ENCODE data around the gene SPATA6L. TPM values are rescaled to one million over a fixed set of nuclear protein-coding genes. Genes with fewer than 3 reads are reported as not detected.

SPATA6L gene
- total and polyA plus RNA-seq, 2 experiments from 2014 or later = 1.7 to 1.9 TPM

DNA sequence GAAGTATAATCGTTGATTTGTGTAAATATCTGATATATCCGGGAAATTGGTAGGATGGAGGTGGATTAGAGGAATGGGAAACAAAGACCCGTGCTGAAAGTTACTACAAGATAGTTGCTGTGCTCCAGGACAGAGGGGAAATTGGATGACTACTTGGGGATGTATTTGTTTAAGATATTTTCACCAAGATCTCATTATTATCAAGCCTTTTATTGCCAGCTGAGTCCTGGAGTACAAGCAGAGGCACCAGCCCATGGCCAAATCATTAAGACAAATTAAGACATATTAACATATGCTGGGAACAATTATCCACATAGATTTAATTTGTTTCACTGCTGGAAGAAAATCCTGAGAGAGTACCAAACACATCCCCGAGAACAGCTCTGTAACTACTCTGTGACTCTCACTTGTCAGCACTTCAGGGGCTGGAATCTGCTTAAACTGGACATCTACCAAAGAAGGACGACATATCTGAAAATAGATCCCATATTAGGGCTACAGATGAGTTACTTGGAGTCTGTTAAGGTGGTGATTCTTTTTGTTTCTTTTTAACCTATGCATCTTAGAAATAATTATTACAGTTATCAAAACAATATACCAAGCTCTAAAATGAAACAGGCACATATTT is 107.8 kb downstream of the SPATA6L start:
- Histone ChIP-seq H3K36me3 (ENCODE audit: insufficient read depth) (no peaks in the 10 kb centered on the region), H3K9me2 (ENCODE audit: insufficient read depth) (no peaks in the 10 kb centered on the region), H4K20me1 (replicated peaks; ENCODE audit: insufficient read depth) (no peaks in the 10 kb centered on the region; the same call in 1 of the 2 replicates), H3F3A (replicated peaks; ENCODE audit: low read depth) (no peaks in the 10 kb centered on the region), H3K79me2 (replicated peaks; ENCODE audit: insufficient read depth) (no peaks in the 10 kb centered on the region), H3K4me1 (ENCODE audit: insufficient read depth) (no peaks in the 10 kb centered on the region), H3K27ac (ENCODE audit: low read depth) (no peak overlapping the region), H3K4me2 (no peak overlapping the region), H3K27me3 (ENCODE audit: insufficient read depth) (no peaks in the 10 kb centered on the region), H3K4me3 (no peak overlapping the region), H2AFZ (no peak overlapping the region)
- DNase-seq (ENCODE audit: low spot score) (no peak), ATAC-seq (no peak)
- TF ChIP-seq POLR2AphosphoS5 (IDR thresholded peaks at IDR 0.05; ENCODE audit: low read depth) = no peak
- Mint-ChIP-seq H3K4me3 (no peak overlapping the region), H3K4me1 (peaks cover 2% of the 10 kb centered on the region), H3K36me3 (ENCODE audit: low read depth) (no peaks in the 10 kb centered on the region), H3K9me3 (no peaks in the 10 kb centered on the region), H3K27ac (no peak overlapping the region), H3K27me3 (ENCODE audit: insufficient read depth, low read depth, poor library complexity) (no peaks in the 10 kb centered on the region)

DNA sequence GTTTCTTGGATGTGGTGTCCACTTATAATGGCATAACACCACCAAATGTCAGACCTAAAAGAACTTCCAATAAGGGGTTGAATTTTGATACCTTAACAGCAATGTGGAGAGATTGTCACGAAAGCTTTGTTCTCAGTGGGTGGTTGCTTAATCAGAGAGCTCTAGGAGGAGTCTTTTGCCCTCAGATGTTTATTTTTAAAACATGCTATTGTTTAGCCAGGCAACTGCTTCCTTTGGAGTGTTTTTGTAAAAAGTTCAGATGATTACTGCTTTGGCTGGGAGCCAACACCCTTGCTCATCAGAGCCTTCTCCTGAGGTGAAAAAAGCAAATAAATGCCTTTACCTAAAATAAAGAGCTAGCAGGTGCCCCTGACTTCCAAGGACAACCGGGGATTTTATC is 111.0 kb downstream of the SPATA6L start:
- Mint-ChIP-seq H3K27me3 (ENCODE audit: insufficient read depth, low read depth, poor library complexity) (no peaks in the 10 kb centered on the region), H3K9me3 (no peaks in the 10 kb centered on the region), H3K36me3 (ENCODE audit: low read depth) (no peaks in the 10 kb centered on the region), H3K27ac (no peak overlapping the region), H3K4me3 (no peak overlapping the region), H3K4me1 (peaks cover 4% of the 10 kb centered on the region)
- H3K9me2 ChIP-seq (ENCODE audit: insufficient read depth) = no peaks in the 10 kb centered on the region
- no peaks in the 10 kb centered on the region for H3K4me1 ChIP-seq (ENCODE audit: insufficient read depth)
- H3K4me2 ChIP-seq = no peak overlapping the region
- ATAC-seq = no peak
- H3K27ac ChIP-seq (ENCODE audit: low read depth) = no peak overlapping the region
- H3F3A ChIP-seq (replicated peaks; ENCODE audit: low read depth) = no peaks in the 10 kb centered on the region
- no peak overlapping the region for H2AFZ ChIP-seq
- H3K27me3 ChIP-seq (ENCODE audit: insufficient read depth) = no peaks in the 10 kb centered on the region
- DNase-seq (ENCODE audit: low spot score) = no peak
- H3K79me2 ChIP-seq (replicated peaks; ENCODE audit: insufficient read depth) = no peaks in the 10 kb centered on the region
- TF ChIP-seq, protein P1, sequence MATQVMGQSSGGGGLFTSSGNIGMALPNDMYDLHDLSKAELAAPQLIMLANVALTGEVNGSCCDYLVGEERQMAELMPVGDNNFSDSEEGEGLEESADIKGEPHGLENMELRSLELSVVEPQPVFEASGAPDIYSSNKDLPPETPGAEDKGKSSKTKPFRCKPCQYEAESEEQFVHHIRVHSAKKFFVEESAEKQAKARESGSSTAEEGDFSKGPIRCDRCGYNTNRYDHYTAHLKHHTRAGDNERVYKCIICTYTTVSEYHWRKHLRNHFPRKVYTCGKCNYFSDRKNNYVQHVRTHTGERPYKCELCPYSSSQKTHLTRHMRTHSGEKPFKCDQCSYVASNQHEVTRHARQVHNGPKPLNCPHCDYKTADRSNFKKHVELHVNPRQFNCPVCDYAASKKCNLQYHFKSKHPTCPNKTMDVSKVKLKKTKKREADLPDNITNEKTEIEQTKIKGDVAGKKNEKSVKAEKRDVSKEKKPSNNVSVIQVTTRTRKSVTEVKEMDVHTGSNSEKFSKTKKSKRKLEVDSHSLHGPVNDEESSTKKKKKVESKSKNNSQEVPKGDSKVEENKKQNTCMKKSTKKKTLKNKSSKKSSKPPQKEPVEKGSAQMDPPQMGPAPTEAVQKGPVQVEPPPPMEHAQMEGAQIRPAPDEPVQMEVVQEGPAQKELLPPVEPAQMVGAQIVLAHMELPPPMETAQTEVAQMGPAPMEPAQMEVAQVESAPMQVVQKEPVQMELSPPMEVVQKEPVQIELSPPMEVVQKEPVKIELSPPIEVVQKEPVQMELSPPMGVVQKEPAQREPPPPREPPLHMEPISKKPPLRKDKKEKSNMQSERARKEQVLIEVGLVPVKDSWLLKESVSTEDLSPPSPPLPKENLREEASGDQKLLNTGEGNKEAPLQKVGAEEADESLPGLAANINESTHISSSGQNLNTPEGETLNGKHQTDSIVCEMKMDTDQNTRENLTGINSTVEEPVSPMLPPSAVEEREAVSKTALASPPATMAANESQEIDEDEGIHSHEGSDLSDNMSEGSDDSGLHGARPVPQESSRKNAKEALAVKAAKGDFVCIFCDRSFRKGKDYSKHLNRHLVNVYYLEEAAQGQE (IDR thresholded peaks at IDR 0.05; ENCODE audit: unreplicated experiment) = no peak
- TF ChIP-seq JUNB (IDR thresholded peaks at IDR 0.05; ENCODE audit: unreplicated experiment) (no peak), NANOG (IDR thresholded peaks at IDR 0.05; ENCODE audit: borderline replicate concordance) (no peak)
- no peak overlapping the region for H3K4me3 ChIP-seq
- H4K20me1 ChIP-seq (replicated peaks; ENCODE audit: insufficient read depth) = no peaks in the 10 kb centered on the region; the same call in 1 of the 2 replicates
- no peaks in the 10 kb centered on the region for H3K36me3 ChIP-seq (ENCODE audit: insufficient read depth)

DNA sequence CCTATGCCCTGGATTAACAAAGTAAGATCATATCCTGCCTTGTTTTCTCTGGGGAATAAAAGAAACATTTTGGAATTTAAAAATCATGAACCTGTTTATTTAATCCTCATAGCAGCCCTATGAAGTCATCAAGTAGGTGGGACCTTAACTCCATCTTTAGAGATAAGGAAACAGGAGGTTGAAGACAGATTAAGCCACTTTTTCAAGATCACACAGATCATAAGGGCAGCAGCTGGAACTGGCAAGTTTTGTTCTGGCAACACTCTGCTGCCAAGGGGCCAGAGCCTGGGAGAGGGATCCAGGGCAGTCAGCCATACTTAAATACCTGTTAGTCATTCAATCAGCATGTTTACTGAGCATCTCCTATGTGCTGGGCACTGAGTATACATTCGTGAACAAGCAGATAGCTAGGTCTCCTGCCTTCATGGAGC is 112.3 kb downstream of the SPATA6L start:
- H3K36me3 ChIP-seq (ENCODE audit: insufficient read depth) = no peaks in the 10 kb centered on the region
- H3K4me1 ChIP-seq (ENCODE audit: insufficient read depth) = no peaks in the 10 kb centered on the region
- no peaks in the 10 kb centered on the region for H3K9me2 ChIP-seq (ENCODE audit: insufficient read depth)
- H3K27ac ChIP-seq (ENCODE audit: low read depth) = no peak overlapping the region
- H3K4me3 ChIP-seq = no peak overlapping the region
- H4K20me1 ChIP-seq (replicated peaks; ENCODE audit: insufficient read depth) = no peaks in the 10 kb centered on the region; the same call in 1 of the 2 replicates
- H3F3A ChIP-seq (replicated peaks; ENCODE audit: low read depth) = 0 out of 2 replicates have a peak, but pooled peaks cover under 1% of the 10 kb centered on the region
- DNase-seq (ENCODE audit: low spot score) (no peak), ATAC-seq (no peak)
- no peaks in the 10 kb centered on the region for H3K9me3 Mint-ChIP-seq
- H3K27me3 Mint-ChIP-seq (ENCODE audit: insufficient read depth, low read depth, poor library complexity) = peaks cover 1% of the 10 kb centered on the region
- peaks cover 7% of the 10 kb centered on the region for H3K4me1 Mint-ChIP-seq
- H2AFZ ChIP-seq = no peak overlapping the region
- no peaks in the 10 kb centered on the region for H3K36me3 Mint-ChIP-seq (ENCODE audit: low read depth)
- no peak overlapping the region for H3K27ac Mint-ChIP-seq
- no peaks in the 10 kb centered on the region for H3K79me2 ChIP-seq (replicated peaks; ENCODE audit: insufficient read depth)
- no peak overlapping the region for H3K4me2 ChIP-seq
- H3K27me3 ChIP-seq (ENCODE audit: insufficient read depth) = no peaks in the 10 kb centered on the region
- H3K4me3 Mint-ChIP-seq = no peak overlapping the region
- TF ChIP-seq, protein P2, sequence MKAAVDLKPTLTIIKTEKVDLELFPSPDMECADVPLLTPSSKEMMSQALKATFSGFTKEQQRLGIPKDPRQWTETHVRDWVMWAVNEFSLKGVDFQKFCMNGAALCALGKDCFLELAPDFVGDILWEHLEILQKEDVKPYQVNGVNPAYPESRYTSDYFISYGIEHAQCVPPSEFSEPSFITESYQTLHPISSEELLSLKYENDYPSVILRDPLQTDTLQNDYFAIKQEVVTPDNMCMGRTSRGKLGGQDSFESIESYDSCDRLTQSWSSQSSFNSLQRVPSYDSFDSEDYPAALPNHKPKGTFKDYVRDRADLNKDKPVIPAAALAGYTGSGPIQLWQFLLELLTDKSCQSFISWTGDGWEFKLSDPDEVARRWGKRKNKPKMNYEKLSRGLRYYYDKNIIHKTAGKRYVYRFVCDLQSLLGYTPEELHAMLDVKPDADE (IDR thresholded peaks at IDR 0.05) = no peak
- TF ChIP-seq, protein P3, sequence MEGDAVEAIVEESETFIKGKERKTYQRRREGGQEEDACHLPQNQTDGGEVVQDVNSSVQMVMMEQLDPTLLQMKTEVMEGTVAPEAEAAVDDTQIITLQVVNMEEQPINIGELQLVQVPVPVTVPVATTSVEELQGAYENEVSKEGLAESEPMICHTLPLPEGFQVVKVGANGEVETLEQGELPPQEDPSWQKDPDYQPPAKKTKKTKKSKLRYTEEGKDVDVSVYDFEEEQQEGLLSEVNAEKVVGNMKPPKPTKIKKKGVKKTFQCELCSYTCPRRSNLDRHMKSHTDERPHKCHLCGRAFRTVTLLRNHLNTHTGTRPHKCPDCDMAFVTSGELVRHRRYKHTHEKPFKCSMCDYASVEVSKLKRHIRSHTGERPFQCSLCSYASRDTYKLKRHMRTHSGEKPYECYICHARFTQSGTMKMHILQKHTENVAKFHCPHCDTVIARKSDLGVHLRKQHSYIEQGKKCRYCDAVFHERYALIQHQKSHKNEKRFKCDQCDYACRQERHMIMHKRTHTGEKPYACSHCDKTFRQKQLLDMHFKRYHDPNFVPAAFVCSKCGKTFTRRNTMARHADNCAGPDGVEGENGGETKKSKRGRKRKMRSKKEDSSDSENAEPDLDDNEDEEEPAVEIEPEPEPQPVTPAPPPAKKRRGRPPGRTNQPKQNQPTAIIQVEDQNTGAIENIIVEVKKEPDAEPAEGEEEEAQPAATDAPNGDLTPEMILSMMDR (conservative IDR thresholded peaks at IDR 0.05; ENCODE audit: low read depth in 2 of 2) = no peak
- TF ChIP-seq STAT1 (IDR thresholded peaks at IDR 0.05; ENCODE audit: unreplicated experiment) = no peak
- no peak for TF ChIP-seq NANOG (IDR thresholded peaks at IDR 0.05; ENCODE audit: borderline replicate concordance)
- TF ChIP-seq ZNF331 (CRISPR knock-in tag; IDR thresholded peaks at IDR 0.05; ENCODE audit: low read depth) = no peak
- TF ChIP-seq, protein P1 (IDR thresholded peaks at IDR 0.05; ENCODE audit: unreplicated experiment) = no peak
- TF ChIP-seq POLR2AphosphoS5 (IDR thresholded peaks at IDR 0.05; ENCODE audit: low read depth) = no peak
